Upper lobe of right lung (tissue), 1 donor: ENCODE results near the gene TOM1. TPM values are rescaled to one million over a fixed set of nuclear protein-coding genes. Genes with fewer than 3 reads are reported as not detected.
A peak's percentile ranks its signal among the peaks of the same experiment; 100 is the strongest.

ENCODE experiments used
- ATAC-seq: fragments of 200-7000 bp; cut with Tn5 transposase; one replicate; pipeline ENCODE4 v1.9.1; 2020; ENCODE audit warnings: mild to moderate bottlenecking, moderate library complexity
- DNase-seq: peaks from one replicate; pipeline ENCODE4 v3.0.0-alpha.2; 2020
- H3K27ac ChIP-seq: fragments of 200-600 bp; one replicate; pipeline ENCODE4 v1.8.0; 2022
- H3K27me3 ChIP-seq: fragments of 200-600 bp; one replicate; pipeline ENCODE4 v1.8.0; 2022; ENCODE audit warnings: mild to moderate bottlenecking
- H3K36me3 ChIP-seq: fragments of 200-600 bp; one replicate; pipeline ENCODE4 v1.8.0; 2022
- H3K4me1 ChIP-seq: fragments of 200-600 bp; one replicate; pipeline ENCODE4 v1.8.0; 2022
- H3K4me3 ChIP-seq: fragments of 200-600 bp; one replicate; pipeline ENCODE4 v1.8.0; 2022; ENCODE audit warnings: mild to moderate bottlenecking
- H3K9me3 ChIP-seq: fragments of 200-600 bp; one replicate; pipeline ENCODE4 v1.8.0; 2022
- intact Hi-C: fragments of 100-400 bp; cut with DNase I; formaldehyde crosslinking; loops from one replicate; pipeline ENCODE4 v1.11.0; 2022
- total RNA-seq: library from RNA; stranded (reverse); fragmentation: NEBNext Ultra II Directional; extraction: Animal tissue kit (Norgen Biotek cat#: 25700); gene quantifications from one replicate; pipeline ENCODE4 v1.2.1, GENCODE V29; 2021
- TF ChIP-seq, protein P1 (sequence below): fragments of 200-600 bp; IDR thresholded peaks from one replicate; pipeline ENCODE4 v1.8.0; 2022; ENCODE audit warnings: antibody characterized with exemption
- donor health status: DM: no; HTN: yes; CAD: no; lungs with severe emphysema.

The TOM1 gene
- total RNA-seq, 1 donor from 2014 or later: 101 TPM

DNA sequence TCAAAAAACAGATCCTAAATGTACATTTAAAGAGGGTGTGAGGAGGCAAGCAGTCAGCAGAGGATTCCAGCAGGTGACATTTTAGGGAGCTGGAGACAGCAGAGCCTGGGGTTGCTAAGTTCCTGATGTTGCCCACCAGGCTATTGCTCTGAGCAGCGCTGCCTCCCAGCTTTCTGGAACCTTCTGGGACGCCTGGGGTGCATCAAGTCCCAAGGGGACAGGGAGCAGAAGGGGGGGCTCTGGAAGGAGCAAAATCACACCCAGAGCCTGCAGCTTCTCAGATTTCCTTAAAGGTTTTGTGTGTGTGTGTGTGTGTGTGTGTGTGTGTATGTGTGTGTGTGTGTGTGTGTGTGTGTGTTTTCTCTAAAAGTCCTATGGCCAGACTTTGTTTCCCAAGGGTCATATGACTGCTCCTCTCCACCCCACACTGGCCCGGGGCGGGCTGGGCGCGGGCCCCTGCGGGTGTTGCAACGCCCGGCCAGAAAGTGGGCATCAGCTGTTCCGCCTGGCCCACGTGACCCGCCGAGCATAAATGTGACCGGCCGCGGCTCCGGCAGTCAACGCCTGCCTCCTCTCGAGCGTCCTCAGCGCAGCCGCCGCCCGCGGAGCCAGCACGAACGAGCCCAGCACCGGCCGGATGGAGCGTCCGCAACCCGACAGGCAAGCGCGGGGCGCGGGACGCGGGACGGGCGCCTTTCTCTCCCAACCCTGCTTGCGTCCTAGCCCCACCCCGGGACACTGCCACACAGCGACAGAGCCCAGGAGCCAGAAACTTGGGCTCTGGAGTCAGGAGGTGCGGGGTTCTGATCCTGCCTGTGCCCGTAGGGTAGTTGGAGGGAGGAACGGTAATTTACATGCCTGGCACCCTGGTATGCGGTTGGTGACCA is 81.1 kb downstream of the TOM1 start, which contains the start of gene HMOX1:
Gene HMOX1, plus strand, starts transcription at position 560 of the 887 bp plus-strand sequence. Its CDS starts 78 bp downstream, at position 638.
- Histone ChIP-seq H3K4me1 (peaks cover 36% of the 10 kb centered on the region), H3K36me3 (no peaks in the 10 kb centered on the region), H3K9me3 (no peaks in the 10 kb centered on the region), H3K4me3 (peak within 1 kb of the TSS; percentile 67), H3K27me3 (no peaks in the 10 kb centered on the region), H3K27ac (peak within 1 kb of the TSS; percentile 78)
- intact Hi-C loops: no loop called here
- TF ChIP-seq, protein P1, sequence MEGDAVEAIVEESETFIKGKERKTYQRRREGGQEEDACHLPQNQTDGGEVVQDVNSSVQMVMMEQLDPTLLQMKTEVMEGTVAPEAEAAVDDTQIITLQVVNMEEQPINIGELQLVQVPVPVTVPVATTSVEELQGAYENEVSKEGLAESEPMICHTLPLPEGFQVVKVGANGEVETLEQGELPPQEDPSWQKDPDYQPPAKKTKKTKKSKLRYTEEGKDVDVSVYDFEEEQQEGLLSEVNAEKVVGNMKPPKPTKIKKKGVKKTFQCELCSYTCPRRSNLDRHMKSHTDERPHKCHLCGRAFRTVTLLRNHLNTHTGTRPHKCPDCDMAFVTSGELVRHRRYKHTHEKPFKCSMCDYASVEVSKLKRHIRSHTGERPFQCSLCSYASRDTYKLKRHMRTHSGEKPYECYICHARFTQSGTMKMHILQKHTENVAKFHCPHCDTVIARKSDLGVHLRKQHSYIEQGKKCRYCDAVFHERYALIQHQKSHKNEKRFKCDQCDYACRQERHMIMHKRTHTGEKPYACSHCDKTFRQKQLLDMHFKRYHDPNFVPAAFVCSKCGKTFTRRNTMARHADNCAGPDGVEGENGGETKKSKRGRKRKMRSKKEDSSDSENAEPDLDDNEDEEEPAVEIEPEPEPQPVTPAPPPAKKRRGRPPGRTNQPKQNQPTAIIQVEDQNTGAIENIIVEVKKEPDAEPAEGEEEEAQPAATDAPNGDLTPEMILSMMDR: peak; percentile 24
- DNase-seq: peak; percentile 98
- peak; percentile 88 for ATAC-seq

DNA sequence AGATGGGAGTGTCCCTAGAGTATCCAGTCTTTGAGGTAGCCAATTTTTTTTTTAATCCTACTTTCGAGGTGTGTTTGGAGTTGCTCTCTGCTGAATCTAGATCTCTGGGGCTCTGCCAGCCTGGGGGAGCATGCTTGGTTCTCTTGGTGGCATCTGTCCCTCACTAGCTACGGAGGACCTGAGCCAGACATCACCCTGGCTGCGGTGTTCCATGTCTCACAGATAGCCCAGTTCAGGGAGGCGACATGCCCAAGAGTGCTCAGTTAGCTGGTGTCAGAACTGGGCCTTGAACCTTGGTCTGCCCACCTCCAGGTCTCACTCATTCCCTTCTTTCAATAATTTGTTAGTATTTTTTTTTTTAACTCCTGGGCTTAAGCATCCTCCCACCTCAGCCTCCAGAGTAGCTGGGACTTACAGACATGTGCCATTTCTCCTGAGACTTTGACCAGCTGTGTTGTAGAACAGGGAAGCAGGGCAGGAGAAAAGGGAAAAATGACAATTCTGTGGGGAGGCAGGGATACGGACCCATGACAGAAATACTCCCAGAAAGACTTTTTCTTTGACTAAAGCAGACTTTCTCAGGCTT is 81.8 kb downstream of the TOM1 start:
- Histone ChIP-seq H3K9me3 (no peaks in the 10 kb centered on the region), H3K27ac (peak overlapping the region; percentile 78), H3K27me3 (no peaks in the 10 kb centered on the region), H3K4me3 (peak overlapping the region; percentile 67), H3K36me3 (peaks cover 6% of the 10 kb centered on the region), H3K4me1 (peaks cover 31% of the 10 kb centered on the region)
- DNase-seq (no peak), ATAC-seq (no peak)
- intact Hi-C loops: no loop called here
- TF ChIP-seq, protein P1: no peak

DNA sequence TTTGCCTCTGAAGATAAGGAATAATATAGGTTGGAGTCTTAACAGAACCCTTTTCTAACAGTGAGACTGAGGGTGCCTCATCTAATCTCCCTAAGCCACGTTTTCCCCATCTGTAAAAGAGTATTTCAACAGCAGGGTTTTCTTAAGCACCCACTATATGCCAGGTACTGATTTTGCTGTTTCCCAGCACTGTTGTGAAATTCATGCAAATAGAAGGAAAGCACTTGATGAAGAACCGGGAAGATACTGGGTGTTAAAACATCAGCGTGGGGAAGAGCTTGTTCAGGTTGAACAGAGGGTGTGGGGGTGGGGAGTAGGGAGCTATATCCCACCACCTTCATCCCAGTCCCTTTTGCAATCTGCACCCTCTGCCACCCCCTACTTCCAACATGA is 84.0 kb downstream of the TOM1 start:
- Histone ChIP-seq H3K4me3 (peak overlapping the region; percentile 4), H3K27ac (no peak overlapping the region), H3K9me3 (no peaks in the 10 kb centered on the region), H3K36me3 (peaks cover 24% of the 10 kb centered on the region), H3K27me3 (no peaks in the 10 kb centered on the region), H3K4me1 (peaks cover 19% of the 10 kb centered on the region)
- ATAC-seq (no peak), DNase-seq (no peak)
- intact Hi-C loops: no loop called here
- TF ChIP-seq, protein P1: no peak

DNA sequence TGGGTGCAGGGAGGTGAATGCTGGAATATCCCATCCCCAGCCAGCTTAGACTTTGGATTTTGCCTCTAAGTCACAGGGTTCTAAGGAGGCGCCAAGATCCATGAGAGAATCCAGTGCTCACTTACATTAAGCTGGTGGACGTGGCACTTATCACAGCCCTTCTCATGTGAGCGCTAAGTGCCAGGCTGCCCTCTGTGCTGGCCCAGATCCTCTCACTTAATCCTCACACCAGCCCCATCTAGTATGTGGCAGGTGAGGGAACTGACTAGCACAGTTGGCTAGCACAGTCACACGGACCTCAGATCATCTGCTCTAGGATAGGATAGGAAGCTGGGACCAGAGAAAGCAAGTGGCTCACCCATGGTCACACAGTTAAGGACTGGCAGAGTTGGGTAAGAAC is 84.8 kb downstream of the TOM1 start:
- H3K27me3 ChIP-seq: no peaks in the 10 kb centered on the region
- TF ChIP-seq, protein P1: no peak
- H3K9me3 ChIP-seq: no peaks in the 10 kb centered on the region
- intact Hi-C loops: no loop called here
- H3K4me1 ChIP-seq: peaks cover 19% of the 10 kb centered on the region
- H3K4me3 ChIP-seq: no peak overlapping the region
- peaks cover 26% of the 10 kb centered on the region for H3K36me3 ChIP-seq
- H3K27ac ChIP-seq: no peak overlapping the region
- DNase-seq (no peak), ATAC-seq (no peak)

DNA sequence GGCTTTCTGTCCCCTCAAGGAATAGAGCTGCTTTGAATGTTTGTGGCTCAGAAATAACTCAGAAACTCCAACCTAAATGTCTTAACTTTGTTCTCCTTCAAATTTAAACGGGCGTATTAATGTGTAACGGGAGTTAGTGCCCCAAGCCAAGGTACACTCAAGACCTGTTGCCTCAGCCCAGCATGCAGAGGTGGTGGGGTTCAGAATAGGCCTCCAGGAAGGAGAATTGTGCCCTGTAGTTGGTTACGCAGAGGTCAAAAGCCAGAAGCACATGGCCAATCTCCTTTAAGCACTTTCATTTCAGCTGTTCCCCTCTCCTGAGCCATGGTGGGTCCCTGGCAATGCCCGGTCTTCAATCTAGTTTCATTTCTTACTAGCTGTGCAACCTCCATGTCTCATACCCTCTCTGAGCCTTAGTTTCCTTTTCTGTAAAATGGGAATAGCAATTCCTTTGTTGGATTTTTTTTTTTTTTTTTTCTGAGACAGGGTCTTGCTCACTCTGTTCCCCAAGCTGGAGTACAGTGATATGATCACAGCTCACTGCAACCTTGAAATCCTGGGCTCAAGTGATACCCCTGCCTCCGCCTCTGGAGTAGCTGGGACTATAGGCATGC is 85.4 kb downstream of the TOM1 start:
- TF ChIP-seq, protein P1: no peak
- no peak for ATAC-seq
- no peak overlapping the region for H3K4me3 ChIP-seq
- peaks cover 32% of the 10 kb centered on the region for H3K36me3 ChIP-seq
- DNase-seq: no peak
- peaks cover 17% of the 10 kb centered on the region for H3K4me1 ChIP-seq
- intact Hi-C loops: no loop called here
- H3K27ac ChIP-seq: no peak overlapping the region
- no peaks in the 10 kb centered on the region for H3K27me3 ChIP-seq
- H3K9me3 ChIP-seq: no peaks in the 10 kb centered on the region
